Heart left ventricle (tissue), 13 donors: ENCODE data around the gene ESR2.

Experiments used
- CTCF ChIP-seq, 12 donors: fragments of 200-600 bp; sonication (generic) in 4 of 12; IDR thresholded peaks; one replicate each; pipeline versions ENCODE4 v1.5.0 to v1.8.0; 2018 to 2022; ENCODE audit warnings: antibody characterized with exemption in 12 of 12, mild to moderate bottlenecking in 5 of 12
- POLR2A ChIP-seq, 2 donors: fragments of 450-650 bp; IDR thresholded peaks; one replicate each; pipeline ENCODE4 v1.6.1; 2017; ENCODE audit warnings: antibody characterized with exemption in 2 of 2, mild to moderate bottlenecking in 2 of 2, moderate library complexity in 2 of 2
- donor health status: ischemic (EF 13 %, LVEDD 7.1; RV severe dilation, severe dysfunction).
- donor health status: DM: no; HTN: yes; CAD: no.
- donor health status: DM: no; HTN: no; CAD: no.
- donor health status: ischemic (EF 25% LVEDD 6.9; RV normal size, moderate dysfunction).
- donor health status: ischemic (EF 25% LVEDD 5.7; RV mildly dilated, moderate dysfunction).
- donor health status: ischemic (EF 35%, LVEDD 5.7; RV mildly dilated, moderate dysfunction).
- donor health status: nonischemic (EF 11% LVEDD 7.7; RV severe dilation, severe dysfunction).
- donor health status: DM: yes; HTN: yes; CAD: no.
- donor health status: PGD.
- donor health status: ischemic (EF 29% LVEDD 5.4; RV normal size, mild dysfunction).
- donor health status: nonischemic (EF 23%, LVEDD 6.1; RV moderate dilation, normal function).

GRCh38 chr14:64091217-64091616, 203.0 kb downstream of the ESR2 start:
- TF ChIP-seq CTCF (IDR thresholded peaks at IDR 0.05) (no peak), POLR2A (IDR thresholded peaks at IDR 0.05) (no peak)
